HEK293 (cell line): Measurements from ENCODE around the gene XRCC6.

Experiments used
- CTCF ChIP-seq: fragments of 450-650 bp; formaldehyde crosslinking; IDR thresholded peaks from 2 replicates; pipeline ENCODE4 v1.5.1; 2016; ENCODE audit warnings: missing biosample characterization, missing genetic modification characterization
- ELK4 ChIP-seq: IDR thresholded peaks from 2 replicates; pipeline ENCODE4 v1.6.1; 2011; ENCODE audit warnings: mild to moderate bottlenecking, low read depth, low read length, borderline replicate concordance
- PRDM4 ChIP-seq: fragments of 450-650 bp; formaldehyde crosslinking; IDR thresholded peaks from 2 replicates; pipeline ENCODE4 v1.5.1; 2017; ENCODE audit warnings: missing biosample characterization, missing genetic modification characterization
- SCRT2 ChIP-seq: fragments of 450-650 bp; formaldehyde crosslinking; IDR thresholded peaks from 2 replicates; pipeline ENCODE4 v1.5.1; 2016; ENCODE audit warnings: missing biosample characterization, missing genetic modification characterization
- ZNF157 ChIP-seq: fragments of 450-650 bp; formaldehyde crosslinking; IDR thresholded peaks from 2 replicates; pipeline ENCODE4 v1.5.1; 2016; ENCODE audit warnings: missing biosample characterization, missing genetic modification characterization
- ZNF24 ChIP-seq: fragments of 450-650 bp; formaldehyde crosslinking; IDR thresholded peaks from 2 replicates; pipeline ENCODE4 v1.5.1; 2016; ENCODE audit warnings: missing biosample characterization, missing genetic modification characterization
- ZNF274 ChIP-seq, 2 experiments: fragments of 200-500 bp in 1 of 2; fragments of 450-650 bp in 1 of 2; sonication (Bioruptor generic) in 1 of 2; formaldehyde crosslinking in 1 of 2; IDR thresholded peaks; 2 replicates each; pipeline versions ENCODE4 v1.5.1 to v1.6.1; 2014 to 2016; ENCODE audit warnings: borderline replicate concordance in 1 of 2, inconsistent platforms in 1 of 2, low read length in 1 of 2, missing biosample characterization in 1 of 2, missing genetic modification characterization in 1 of 2
- ZNF596 ChIP-seq: fragments of 450-650 bp; IDR thresholded peaks from 2 replicates; pipeline ENCODE4 v1.5.0; 2018; ENCODE audit warnings: missing biosample characterization, mild to moderate bottlenecking, missing genetic modification characterization, moderate library complexity
- ZNF610 ChIP-seq: fragments of 450-650 bp; formaldehyde crosslinking; IDR thresholded peaks from 2 replicates; pipeline ENCODE4 v1.5.1; 2016; ENCODE audit warnings: missing biosample characterization, missing genetic modification characterization, borderline replicate concordance
- ZNF701 ChIP-seq: fragments of 450-650 bp; formaldehyde crosslinking; IDR thresholded peaks from 2 replicates; pipeline ENCODE4 v1.5.1; 2016; ENCODE audit warnings: missing biosample characterization, missing genetic modification characterization
- ZNF777 ChIP-seq: fragments of 450-650 bp; formaldehyde crosslinking; IDR thresholded peaks from 2 replicates; pipeline ENCODE4 v1.5.1; 2017; ENCODE audit warnings: missing biosample characterization, missing genetic modification characterization, borderline replicate concordance

GRCh38 chr22:41596776-41597634, 24.1 kb upstream of the XRCC6 start:
- TF ChIP-seq CTCF (peak; percentile 90), ZNF777 (tag by site-specific recombination) (no peak), ZNF24 (tag by site-specific recombination) (no peak), ELK4 (no peak), ZNF610 (tag by site-specific recombination) (no peak), SCRT2 (tag by site-specific recombination) (no peak), ZNF701 (tag by site-specific recombination) (no peak), ZNF157 (tag by site-specific recombination) (no peak), ZNF596 (no peak), ZNF274 (IDR thresholded peaks at IDR 0.05; ENCODE audit: low read length) (no peak), ZNF274 (tag by site-specific recombination; IDR thresholded peaks at IDR 0.05; ENCODE audit: borderline replicate concordance) (no peak), PRDM4 (no peak)
